CD4-positive, alpha-beta T cell treated with Interleukin-4 for 1 hour (primary cell): ENCODE results near the gene PAXX.
"Not testable (repeated sequence)": the region's sequence is repeated elsewhere in the genome, so short reads cannot be mapped to it uniquely, and the experiment has no call there.

Source experiments
- DNase-seq, 2 donors: peaks; one replicate each; pipeline ENCODE4 v3.0.0-alpha.2; 2020 to 2022

Gene PAXX

GRCh38 chr9:137019891-137020683 lies 27.9 kb downstream of the PAXX start:
- DNase-seq: no peak

DNA sequence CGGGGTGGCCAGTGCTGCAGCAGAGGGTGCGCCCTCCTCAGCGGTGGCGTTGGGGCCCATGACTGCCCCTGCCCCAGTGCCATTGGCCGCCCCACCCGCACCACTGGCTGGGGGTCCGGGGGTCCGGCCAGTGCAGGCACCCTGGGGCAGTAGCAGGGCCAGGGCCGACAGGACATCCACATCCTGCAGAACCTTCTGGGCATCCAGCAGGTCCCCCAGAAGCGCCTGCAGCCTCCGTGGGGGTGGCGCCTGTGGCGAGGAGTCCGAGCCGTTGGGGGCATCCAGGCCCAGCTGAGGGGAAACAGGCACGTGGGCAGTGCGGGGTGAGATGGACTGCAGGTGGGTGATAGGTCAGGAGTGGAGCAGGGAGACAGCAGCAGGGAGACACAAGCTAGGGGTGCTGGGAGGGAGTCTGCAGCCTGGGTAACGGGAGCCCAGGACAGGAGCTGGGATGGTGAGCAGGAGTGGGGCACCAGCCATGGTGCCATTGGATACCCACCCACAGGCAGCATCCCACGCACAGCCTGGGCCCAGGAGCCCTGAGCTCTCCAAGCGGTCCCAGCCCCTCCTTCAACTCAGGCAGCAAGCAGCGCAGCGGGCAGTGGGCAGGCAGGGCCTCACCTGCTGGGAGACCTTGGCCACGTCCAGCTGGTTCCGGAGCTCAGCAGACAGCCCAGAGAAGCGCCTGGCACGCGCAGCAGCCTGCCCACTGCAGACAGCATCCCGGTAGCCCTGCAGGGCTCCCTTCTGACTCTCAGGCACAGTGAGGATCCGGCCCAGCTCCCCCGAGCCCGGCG lies 28.7 kb downstream of the PAXX start:
- no peak for DNase-seq

DNA sequence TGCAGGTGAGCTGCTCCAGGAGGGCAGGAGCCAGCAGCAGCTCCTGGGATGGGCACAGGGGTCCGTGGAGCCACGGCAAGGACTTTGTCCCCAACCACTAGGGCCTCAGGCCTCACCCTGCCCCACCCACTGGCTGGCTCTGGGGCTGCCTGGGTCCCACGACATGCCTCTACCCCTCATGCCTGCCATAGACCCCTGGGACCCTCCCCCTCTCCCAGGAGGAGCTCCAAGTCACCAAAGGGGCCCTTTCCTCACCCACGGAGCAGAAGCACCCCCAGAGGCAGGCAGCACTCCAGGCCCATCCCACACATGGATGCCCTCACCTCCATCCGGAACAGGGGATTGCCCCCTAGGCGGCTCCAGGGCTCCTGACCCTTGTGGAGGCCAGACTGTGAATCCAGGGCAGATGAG lies 29.4 kb downstream of the PAXX start:
- no peak for DNase-seq

DNA sequence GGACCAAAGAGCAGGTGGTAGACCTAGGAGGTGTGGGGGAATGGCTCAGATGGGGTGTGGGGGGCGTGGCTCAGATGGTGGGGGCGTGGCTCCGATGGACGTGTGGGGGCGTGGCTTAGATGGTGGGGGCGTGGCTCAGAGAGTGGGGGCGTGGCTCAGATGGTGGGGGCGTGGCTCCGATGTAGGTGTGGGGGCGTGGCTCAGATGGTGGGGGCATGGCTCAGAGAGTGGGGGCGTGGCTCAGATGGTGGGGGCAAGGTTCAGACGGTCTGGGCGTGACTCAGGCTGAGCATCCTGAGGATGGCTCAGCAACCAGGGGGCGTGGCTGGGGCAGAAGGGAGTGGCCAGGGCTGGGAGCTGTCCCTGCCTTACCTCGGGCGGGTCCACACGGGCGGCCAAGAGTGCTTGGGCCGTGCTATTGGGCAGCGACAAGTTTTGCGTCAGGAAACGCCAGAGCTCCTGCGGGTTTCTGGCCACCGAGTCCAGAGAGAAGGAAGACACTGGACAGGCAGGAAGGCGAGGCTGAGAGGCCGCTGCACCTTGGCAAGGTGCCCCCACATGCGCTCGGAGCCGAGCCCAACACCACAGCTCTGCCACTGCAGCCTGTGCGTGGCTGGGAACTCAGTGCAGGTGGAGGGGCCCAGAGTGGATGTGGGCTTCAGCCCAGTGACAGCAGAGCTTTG lies 29.9 kb downstream of the PAXX start:
- peak; percentile 76 to 77 for DNase-seq

- no peak for DNase-seq
Measured at GRCh38 chr9:137022662-137023008, 30.4 kb downstream of the PAXX start.

DNA sequence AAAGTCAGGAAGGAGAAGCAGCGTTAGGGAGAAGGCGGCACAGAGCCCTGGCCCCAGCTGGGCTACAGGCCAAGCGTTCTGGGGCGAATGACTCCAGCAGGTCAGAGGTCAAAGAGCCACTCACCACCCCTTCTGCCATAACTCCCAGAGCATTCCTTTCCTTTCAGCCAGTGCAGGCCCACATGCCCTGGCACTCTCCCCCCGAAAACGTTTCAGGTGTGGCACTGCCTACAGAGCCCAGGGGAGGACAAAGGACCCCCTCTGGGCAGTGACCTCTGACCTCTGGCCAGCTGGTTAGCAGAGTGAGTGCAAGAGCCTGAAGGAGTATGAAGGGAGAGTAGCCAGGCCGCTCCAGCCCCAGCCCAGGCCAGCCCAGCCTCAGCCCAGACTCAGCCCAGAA lies 30.9 kb downstream of the PAXX start:
- no peak for DNase-seq

GRCh38 chr9:137023583-137023991 lies 31.4 kb downstream of the PAXX start:
- DNase-seq: no peak

- peak in 1 of 2 donors; percentile 48 for DNase-seq
Measured at GRCh38 chr9:137025517-137025966, 33.3 kb downstream of the PAXX start.

GRCh38 chr9:137026384-137026783 lies 34.2 kb downstream of the PAXX start:
- DNase-seq: no peak

- no peak for DNase-seq
Measured at GRCh38 chr9:137026828-137027227, 34.6 kb downstream of the PAXX start.

- no peak for DNase-seq
Measured at GRCh38 chr9:137027369-137028262, 35.4 kb downstream of the PAXX start, which contains the start of gene ABCA2. Gene ABCA2 (minus strand): TSS chr9:137028237. CDS start chr9:137028140, 97 bp downstream.

GRCh38 chr9:137028263-137029057 lies 36.2 kb downstream of the PAXX start:
- DNase-seq: peak; percentile 63 to 72

GRCh38 chr9:137029058-137029936 lies 37.1 kb downstream of the PAXX start:
- peak; percentile 68 to 73 for DNase-seq

GRCh38 chr9:137030006-137030405 lies 37.8 kb downstream of the PAXX start:
- DNase-seq: no peak

DNA sequence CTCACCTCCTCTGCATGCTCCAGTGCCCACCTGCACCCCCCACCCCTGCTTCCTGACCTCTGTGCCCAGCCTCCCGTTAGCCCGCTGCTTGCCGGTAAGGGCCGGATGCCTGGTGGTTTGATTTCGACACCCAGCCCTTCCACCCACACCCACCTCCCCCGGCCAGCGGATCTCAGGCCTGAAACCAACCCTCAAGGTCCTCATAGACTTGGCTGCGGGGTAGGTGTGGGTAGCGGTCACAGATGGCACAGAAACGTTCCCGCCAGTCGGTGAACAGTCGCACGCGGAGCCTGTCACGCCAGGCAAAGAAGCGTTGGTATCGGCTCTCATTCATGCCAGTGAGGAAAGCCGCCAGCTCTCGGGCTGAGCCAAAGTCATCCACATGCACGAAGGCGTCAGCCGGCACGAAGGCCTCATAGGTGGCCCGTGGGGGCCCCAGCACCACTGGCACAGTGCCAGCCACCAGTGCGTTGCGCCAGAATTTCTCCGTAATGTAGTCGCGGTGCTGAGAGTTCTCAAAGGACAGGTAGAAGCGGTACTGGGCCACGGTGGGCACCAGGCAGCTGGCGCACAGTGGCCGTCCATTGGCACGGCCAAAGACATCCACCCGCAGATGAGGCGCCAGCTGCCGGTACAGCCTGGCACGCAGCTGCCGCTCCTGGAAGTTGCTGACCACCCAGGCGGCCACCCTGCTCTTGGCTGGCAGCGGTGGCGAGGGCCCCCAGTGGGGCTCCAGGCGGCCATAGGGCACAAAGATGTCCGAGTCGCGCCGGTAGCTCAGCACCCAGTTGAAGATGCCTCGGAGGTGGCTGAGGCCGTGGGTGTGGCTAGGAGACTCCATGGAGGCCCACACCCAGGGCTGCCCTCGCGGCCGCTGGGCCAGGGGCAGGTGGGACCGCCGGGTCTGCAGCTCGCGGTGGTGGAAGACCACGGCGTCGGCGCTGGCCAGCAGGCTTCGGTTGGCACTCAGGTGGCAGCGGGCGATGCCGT lies 38.6 kb downstream of the PAXX start:
- peak; percentile 52 to 64 for DNase-seq

DNA sequence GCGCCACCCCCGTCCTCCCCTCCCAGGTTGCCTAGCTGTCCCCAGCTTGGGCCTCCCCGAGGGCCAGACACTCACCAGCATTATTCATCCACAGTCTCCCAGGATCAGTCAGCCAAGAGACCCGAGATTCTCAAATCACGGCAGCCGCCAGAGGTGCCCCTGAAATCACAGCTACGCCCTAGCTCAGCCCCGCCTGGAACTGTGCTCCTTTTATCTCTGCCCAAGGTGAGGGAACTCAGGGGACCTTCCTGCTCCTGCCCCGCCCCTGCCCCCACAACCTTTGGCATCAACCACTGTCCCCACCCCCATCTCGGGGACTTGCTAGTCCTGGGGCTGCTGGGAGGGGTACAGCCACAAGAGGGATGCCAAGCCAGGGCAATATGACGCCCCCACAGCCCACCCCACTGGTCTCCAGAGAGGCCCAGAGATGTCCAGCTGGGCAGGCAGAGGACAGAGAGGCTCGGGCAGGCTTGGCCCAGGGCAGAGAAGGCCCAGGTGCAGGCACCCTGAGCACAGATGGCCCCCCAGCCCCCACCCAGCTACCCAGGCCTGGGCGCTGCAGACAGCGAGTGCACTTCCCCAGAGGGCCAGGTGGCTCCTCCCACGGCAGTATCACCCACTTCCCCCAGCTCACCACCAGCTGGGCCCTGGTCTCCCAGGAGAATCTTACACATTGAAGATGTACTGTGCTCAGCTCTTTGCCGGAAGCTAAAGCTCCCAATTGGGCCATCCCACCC lies 39.9 kb downstream of the PAXX start, which contains the start of gene FUT7:
Gene FUT7, minus strand, starts transcription at position 185 of the 737 bp plus-strand sequence. Its CDS starts 97 bp downstream, at position 88.
- peak; percentile 51 to 57 for DNase-seq

DNA sequence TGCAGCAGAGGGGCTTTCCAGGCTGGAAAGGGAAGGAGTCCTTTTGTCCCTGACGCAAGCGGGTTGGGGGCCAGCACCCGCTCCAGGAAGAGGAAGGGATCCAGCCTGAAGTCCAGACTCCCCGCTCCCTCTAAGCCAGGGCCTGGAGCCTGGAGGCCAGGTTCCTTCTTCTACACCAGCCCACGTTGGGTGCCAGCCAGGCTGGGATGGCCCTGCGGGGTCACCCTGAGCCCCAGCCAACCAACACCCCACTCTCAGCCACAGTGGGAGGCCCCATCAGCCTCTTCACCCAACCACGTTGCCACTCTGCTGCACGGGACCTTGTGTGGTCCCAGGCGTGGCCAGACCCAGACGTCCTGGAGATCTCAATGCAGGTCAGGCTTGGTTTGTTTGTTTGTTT lies 40.6 kb downstream of the PAXX start:
- peak in 1 of 2 donors; percentile 71 for DNase-seq

- DNase-seq: not testable (repeated sequence)
Measured at GRCh38 chr9:137033481-137033880, 41.3 kb downstream of the PAXX start.
